Activated CD4-positive, alpha-beta T cell treated with anti-CD3 and anti-CD28 coated beads, Interleukin-2, amount 10 ng/mL, durations not matched to agents 7 days and 5 days (primary cell): ENCODE measurements around the gene LY6G6C. TPM values are rescaled to one million over a fixed set of nuclear protein-coding genes. Genes with fewer than 3 reads are reported as not detected.

ENCODE experiments used
- CTCF ChIA-PET: fragments of 350-600 bp; sonication (Branson Sonifier 250); formaldehyde crosslinking; loops from one replicate; lab custom pipeline; 2021; ENCODE audit warnings: antibody characterized with exemption; lab: Charles Lee
- POLR2A ChIA-PET: fragments of 350-600 bp; sonication (Branson Sonifier 250); formaldehyde crosslinking; loops from one replicate; lab custom pipeline; 2021; ENCODE audit warnings: antibody characterized with exemption; lab: Charles Lee
- DNase-seq: peaks from one replicate; pipeline ENCODE4 v3.0.0-alpha.2; 2020
- H3K27ac Mint-ChIP-seq: one replicate; pipeline ENCODE4 v1.8.0; 2021; ENCODE audit warnings: mild to moderate bottlenecking, moderate library complexity, mixed read lengths
- H3K27me3 Mint-ChIP-seq: one replicate; pipeline ENCODE4 v1.8.0; 2021; ENCODE audit warnings: mixed read lengths
- H3K36me3 Mint-ChIP-seq: one replicate; pipeline ENCODE4 v1.8.0; 2021; ENCODE audit warnings: low read depth, mixed read lengths
- H3K4me1 Mint-ChIP-seq: one replicate; pipeline ENCODE4 v1.8.0; 2021; ENCODE audit warnings: mixed read lengths
- H3K4me3 Mint-ChIP-seq: one replicate; pipeline ENCODE4 v1.8.0; 2021; ENCODE audit warnings: mild to moderate bottlenecking, moderate library complexity, mixed read lengths
- H3K9me3 Mint-ChIP-seq: one replicate; pipeline ENCODE4 v1.8.0; 2021; ENCODE audit warnings: mixed read lengths
- total RNA-seq, 2 experiments: library from RNA; stranded (reverse); gene quantifications; one replicate each; pipeline ENCODE4 v1.2.3, GENCODE V29; 2021

LY6G6C gene
- total RNA-seq, 2 experiments from 2014 or later, result not detected

- no peaks in the 10 kb centered on the region for H3K9me3 Mint-ChIP-seq
- DNase-seq, result peak; percentile 80
- peaks cover 80% of the 10 kb centered on the region for H3K4me1 Mint-ChIP-seq
- H3K36me3 Mint-ChIP-seq, result peaks cover 54% of the 10 kb centered on the region
- H3K27me3 Mint-ChIP-seq, result no peaks in the 10 kb centered on the region
- H3K4me3 Mint-ChIP-seq, result peak overlapping the region; percentile 85
- peak overlapping the region; percentile 76 for H3K27ac Mint-ChIP-seq
- CTCF ChIA-PET, result interaction anchor here (0.5 to 4.2 kb wide), 20 partner anchors 9 to 133 kb away, joined by 3 to 16 read pairs (median 4); partner anchors contain the start of genes LY6G5C, MSH5, NEU1 and VARS1
- POLR2A ChIA-PET, result interaction anchor here (1.0 kb wide), 1 partner anchor 11 kb away, joined by 3 read pairs; no protein-coding TSS in a partner anchor
Observed at GRCh38 chr6:31729515-31729978, 8.0 kb upstream of the LY6G6C start.

DNA sequence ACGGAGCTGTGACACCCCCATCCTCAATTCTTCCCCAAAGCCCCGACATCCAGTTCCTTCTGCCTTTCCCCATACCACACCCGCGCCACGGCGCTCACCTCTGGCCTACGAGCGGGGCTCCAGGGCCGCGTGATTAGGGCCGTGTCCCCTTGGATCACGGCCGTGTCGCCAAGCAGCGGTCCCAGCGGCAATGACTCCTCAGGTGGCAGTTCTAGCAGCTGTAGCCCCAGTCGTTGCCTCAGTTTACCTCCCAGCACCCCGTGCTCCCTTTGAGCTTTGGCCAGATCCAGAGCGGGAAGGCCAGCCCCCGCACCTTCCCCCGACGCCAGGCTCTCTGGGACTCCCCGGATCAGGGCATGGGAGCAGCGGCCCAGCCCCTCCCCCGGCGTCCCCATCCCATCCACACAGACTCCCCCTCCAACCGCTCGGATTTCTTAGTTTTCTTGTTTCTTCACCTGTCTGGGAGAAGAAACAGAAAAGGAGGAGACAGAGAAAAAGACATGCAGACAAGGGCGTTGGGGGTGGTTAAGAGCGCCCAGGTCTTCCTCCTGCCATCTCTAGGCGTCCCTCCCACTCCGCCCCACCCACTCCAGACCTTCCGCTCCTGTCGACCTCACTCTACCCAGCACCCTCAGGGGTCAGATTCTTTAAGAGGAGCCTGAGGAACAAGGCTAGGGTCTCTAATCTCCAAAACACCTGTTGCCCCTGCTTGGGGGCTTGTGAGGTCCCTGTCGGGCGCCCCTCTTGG lies 7.4 kb upstream of the LY6G6C start, which contains the start of gene DDAH2:
Gene DDAH2, minus strand, starts transcription at position 533 of the 748 bp plus-strand sequence. Its CDS starts 138 bp downstream, at position 395.
- Mint-ChIP-seq H3K9me3 (no peaks in the 10 kb centered on the region), H3K27me3 (no peaks in the 10 kb centered on the region), H3K36me3 (peaks cover 47% of the 10 kb centered on the region), H3K4me1 (peaks cover 78% of the 10 kb centered on the region), H3K27ac (peak within 1 kb of the TSS; percentile 76), H3K4me3 (peak within 1 kb of the TSS; percentile 85)
- POLR2A ChIA-PET, result interaction anchor here (1.0 kb wide), 1 partner anchor 11 kb away, joined by 3 read pairs; no protein-coding TSS in a partner anchor
- CTCF ChIA-PET, result interaction anchor here (0.6 to 4.2 kb wide), 18 partner anchors 9 to 134 kb away, joined by 3 to 16 read pairs (median 4); partner anchors contain the start of genes LY6G5C, MSH5, NEU1 and VARS1
- DNase-seq, result no peak

DNA sequence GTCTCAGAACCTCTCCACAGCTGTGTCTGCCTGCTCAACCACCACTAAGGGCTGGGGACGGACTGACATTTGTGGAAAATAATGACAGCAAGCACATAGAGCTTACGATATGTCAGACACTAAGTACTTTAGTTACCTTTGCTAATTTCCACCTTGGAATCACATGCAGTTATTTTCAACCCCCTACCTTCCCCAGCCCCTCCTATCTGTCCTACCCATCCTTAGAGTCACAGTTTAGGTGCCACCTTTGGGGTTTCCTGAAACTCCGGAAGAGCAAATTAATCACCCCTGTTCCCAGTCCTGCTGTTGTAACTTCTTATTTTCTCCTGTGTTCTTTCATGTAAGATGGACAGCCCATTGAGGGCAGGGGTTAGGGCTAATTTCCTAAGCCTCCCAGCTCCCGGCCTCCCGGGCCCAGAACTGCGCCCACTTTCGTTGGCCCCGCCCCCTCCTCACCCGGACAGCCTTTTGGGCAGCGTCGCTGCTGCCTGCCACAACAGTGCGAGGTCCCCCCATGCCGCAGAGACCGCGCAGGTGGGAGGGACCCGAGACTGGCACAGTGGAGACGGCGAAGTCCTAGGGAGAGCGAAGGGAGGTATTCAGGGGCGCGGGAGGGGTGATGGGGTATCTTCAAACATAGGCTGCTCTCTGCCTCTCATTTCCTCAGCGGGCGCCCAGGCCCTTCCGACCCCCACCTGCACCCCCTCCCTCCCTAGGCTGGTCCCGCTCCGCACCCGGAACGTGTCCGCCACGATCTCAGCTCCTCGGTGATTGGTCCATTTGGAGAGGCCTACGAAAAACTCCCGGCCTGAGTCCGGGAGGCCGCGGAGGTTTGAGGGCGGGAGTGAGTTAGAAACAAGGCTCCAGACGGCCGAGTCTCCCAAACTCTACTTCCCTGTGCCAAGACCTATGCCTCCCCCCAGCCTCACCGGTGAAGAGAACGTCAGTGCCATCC lies 6.4 kb upstream of the LY6G6C start:
- POLR2A ChIA-PET, result interaction anchor here (0.8 kb wide), 1 partner anchor 10 kb away, joined by 3 read pairs; no protein-coding TSS in a partner anchor
- Mint-ChIP-seq H3K27ac (peak overlapping the region; percentile 85), H3K9me3 (no peaks in the 10 kb centered on the region), H3K36me3 (peaks cover 38% of the 10 kb centered on the region), H3K27me3 (no peaks in the 10 kb centered on the region), H3K4me3 (peak overlapping the region; percentile 85), H3K4me1 (peaks cover 73% of the 10 kb centered on the region)
- no peak for DNase-seq
- CTCF ChIA-PET, result interaction anchor here (1.3 to 2.1 kb wide), 5 partner anchors 8 to 100 kb away, joined by 3 to 7 read pairs (median 4); partner anchors contain the start of gene CLIC1

GRCh38 chr6:31727034-31727716 lies 5.6 kb upstream of the LY6G6C start:
- H3K4me3 Mint-ChIP-seq, result peak overlapping the region; percentile 28
- POLR2A ChIA-PET, result interaction anchor here (0.8 kb wide), 1 partner anchor 11 kb away, joined by 3 read pairs; no protein-coding TSS in a partner anchor

GRCh38 chr6:31725502-31726350 lies 4.2 kb upstream of the LY6G6C start:
- Mint-ChIP-seq H3K27ac (peak overlapping the region; percentile 33), H3K27me3 (no peaks in the 10 kb centered on the region), H3K36me3 (peaks cover 22% of the 10 kb centered on the region), H3K4me3 (no peak overlapping the region), H3K4me1 (peaks cover 62% of the 10 kb centered on the region), H3K9me3 (no peaks in the 10 kb centered on the region)
- no peak for DNase-seq
- ChIA-PET POLR2A (interaction anchor here (0.7 kb wide), 1 partner anchor 11 kb away, joined by 3 read pairs; the partner anchor contains the start of gene CLIC1), CTCF (interaction anchor here (1.3 to 2.1 kb wide), 3 partner anchors 9 to 28 kb away, joined by 3 to 7 read pairs (median 5); partner anchors contain the start of gene CLIC1)

More at GRCh38 chr6:31727034-31727716, 5.6 kb upstream of the LY6G6C start:
- CTCF ChIA-PET, result interaction anchor here (0.6 to 2.1 kb wide), 7 partner anchors 10 to 108 kb away, joined by 3 to 7 read pairs (median 4); partner anchors contain the start of gene CLIC1
- Mint-ChIP-seq H3K27ac (peak overlapping the region; percentile 85), H3K36me3 (peaks cover 35% of the 10 kb centered on the region), H3K27me3 (no peaks in the 10 kb centered on the region), H3K9me3 (no peaks in the 10 kb centered on the region), H3K4me1 (peaks cover 74% of the 10 kb centered on the region)
- peak; percentile 47 for DNase-seq

DNA sequence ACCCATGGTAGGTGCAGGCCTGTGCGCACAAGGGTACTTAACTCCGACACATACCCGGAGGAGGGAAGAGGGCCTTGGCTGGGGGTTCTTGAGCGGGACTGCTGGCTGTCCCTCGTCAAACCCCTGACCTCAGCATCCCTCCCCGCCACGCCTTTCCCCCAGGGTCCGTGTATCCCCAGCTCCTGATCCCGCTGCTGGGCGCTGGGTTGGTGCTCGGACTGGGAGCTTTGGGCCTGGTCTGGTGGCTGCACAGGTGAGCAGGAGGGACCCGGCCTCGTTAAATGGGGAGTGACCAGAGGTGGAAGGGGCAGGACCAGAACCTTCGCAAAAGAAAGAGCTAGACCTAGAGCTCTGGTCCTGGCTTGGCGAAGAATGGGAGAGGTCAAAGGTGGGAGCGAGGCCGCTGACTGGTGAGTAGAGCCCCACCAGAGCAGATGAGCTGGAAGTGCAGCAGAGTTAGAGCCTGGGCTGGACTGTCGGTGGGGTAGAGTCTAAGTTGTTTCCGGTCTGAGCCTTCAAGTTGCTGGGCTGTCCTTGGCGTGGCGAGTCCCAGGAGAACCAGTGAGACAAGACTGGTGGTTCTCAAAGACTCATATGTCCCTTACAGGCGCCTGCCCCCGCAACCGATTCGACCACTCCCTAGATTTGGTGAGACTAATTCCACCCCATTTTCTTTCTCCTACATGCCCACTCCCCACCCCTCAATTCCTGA lies 2.6 kb upstream of the LY6G6C start:
- ChIA-PET CTCF (interaction anchor here (1.0 to 3.1 kb wide), 3 partner anchors 10 to 201 kb away, joined by 3 to 13 read pairs (median 5); no protein-coding TSS in a partner anchor), POLR2A (no interaction called here)
- Mint-ChIP-seq H3K9me3 (no peaks in the 10 kb centered on the region), H3K36me3 (peaks cover 16% of the 10 kb centered on the region), H3K27me3 (peaks cover 2% of the 10 kb centered on the region), H3K4me1 (peaks cover 50% of the 10 kb centered on the region), H3K4me3 (no peak overlapping the region), H3K27ac (no peak overlapping the region)
- no peak for DNase-seq

DNA sequence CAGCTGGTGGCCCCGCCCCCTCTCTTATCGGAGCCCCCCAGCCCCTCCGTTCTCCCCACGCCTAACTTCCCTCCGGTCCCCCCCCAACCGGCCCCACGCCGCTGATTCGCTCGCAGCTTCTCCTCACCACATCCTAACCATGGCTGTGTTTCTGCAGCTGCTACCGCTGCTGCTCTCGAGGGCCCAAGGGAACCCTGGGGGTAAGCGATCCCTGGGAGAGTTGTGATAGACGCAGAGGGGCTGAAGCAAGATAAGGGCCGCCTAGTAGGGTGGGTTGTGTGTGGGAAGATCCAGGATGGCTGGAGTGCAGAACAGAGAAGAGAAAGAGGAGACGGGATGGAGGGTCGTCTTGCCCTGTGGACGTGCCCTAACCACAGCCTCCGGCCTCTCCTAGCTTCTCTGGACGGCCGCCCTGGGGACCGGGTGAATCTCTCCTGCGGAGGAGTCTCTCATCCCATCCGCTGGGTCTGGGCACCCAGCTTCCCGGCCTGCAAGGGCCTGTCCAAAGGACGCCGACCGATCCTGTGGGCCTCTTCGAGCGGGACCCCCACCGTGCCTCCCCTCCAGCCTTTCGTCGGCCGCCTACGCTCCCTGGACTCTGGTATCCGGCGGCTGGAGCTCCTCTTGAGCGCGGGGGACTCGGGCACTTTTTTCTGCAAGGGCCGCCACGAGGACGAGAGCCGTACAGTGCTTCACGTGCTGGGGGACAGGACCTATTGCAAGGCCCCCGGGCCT lies 1.9 kb upstream of the LY6G6C start, which contains the start of gene MPIG6B:
Gene MPIG6B, plus strand, starts transcription at position 129 of the 735 bp plus-strand sequence. Its CDS starts 11 bp downstream, at position 140.
- peaks cover 2% of the 10 kb centered on the region for H3K27me3 Mint-ChIP-seq
- H3K27ac Mint-ChIP-seq, result no peak within 1 kb of the TSS
- H3K36me3 Mint-ChIP-seq, result peaks cover 16% of the 10 kb centered on the region
- H3K9me3 Mint-ChIP-seq, result no peaks in the 10 kb centered on the region
- ChIA-PET POLR2A (no interaction called here), CTCF (interaction anchor here (0.6 to 3.1 kb wide), 3 partner anchors 10 to 172 kb away, joined by 4 to 13 read pairs (median 4); no protein-coding TSS in a partner anchor)
- no peak for DNase-seq
- peaks cover 43% of the 10 kb centered on the region for H3K4me1 Mint-ChIP-seq
- no peak within 1 kb of the TSS for H3K4me3 Mint-ChIP-seq

DNA sequence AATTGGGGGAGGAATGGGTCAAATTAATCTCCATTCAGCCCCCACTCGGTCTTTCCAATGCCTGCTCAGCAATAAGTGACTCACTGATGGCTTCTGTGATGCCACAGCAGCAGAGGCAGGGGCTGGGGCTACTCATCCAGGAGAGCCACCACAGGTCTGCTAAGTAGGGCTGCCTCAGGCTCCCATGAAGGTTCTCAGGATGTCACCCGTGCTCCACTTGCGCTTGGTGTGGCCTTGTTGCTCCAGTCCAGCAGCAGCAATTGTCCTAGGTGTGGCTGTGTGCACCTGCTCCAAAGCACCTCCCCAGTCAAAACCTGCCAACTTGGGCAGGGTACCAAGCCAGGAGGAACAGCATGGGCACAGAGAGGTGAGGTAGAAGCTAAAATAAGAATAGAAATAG lies 627 bp upstream of the LY6G6C start:
- DNase-seq, result no peak
- POLR2A ChIA-PET, result no interaction called here
- Mint-ChIP-seq H3K9me3 (no peaks in the 10 kb centered on the region), H3K27ac (no peak overlapping the region), H3K4me1 (peaks cover 30% of the 10 kb centered on the region), H3K36me3 (peaks cover 10% of the 10 kb centered on the region), H3K27me3 (peaks cover 2% of the 10 kb centered on the region), H3K4me3 (no peak overlapping the region)
- CTCF ChIA-PET, result interaction anchor here (3.1 kb wide), 1 partner anchor 9 kb away, joined by 13 read pairs; no protein-coding TSS in a partner anchor

DNA sequence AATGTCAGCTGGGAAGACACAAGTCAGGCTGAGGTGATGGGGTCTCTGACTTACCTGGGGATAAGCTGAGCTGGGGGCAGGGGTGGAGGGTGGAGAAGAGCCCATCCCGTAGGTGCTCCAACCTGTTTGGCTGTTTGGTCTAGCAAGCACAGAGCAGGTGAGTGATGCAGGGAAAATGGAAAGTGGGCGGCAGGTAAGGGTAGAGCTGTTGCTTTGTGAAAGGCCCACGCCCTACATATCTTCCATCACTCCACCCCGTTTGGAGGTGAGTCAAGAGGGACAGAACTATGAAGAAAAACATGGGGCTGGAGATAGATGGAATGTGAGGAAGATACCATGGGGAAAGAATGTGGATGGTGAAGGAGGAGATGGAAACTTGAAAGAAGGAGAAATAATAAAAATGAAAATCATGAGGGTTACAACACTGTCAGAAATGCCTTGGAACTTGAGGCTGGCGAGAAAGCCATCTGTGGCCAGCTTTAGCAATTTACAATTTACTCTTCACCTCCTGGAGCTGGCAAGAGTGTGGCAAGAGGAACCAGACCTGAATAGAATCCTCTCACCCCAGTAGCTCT lies 1.3 kb downstream of the LY6G6C start:
- no peaks in the 10 kb centered on the region for H3K36me3 Mint-ChIP-seq
- ChIA-PET CTCF (interaction anchor here (0.5 to 1.1 kb wide), 3 partner anchors 9 to 75 kb away, joined by 3 to 4 read pairs (median 3); partner anchors contain the start of genes DDAH2 and MSH5), POLR2A (interaction anchor here (0.6 kb wide), 1 partner anchor 1186 kb away, joined by 3 read pairs; no protein-coding TSS in a partner anchor)
- no peaks in the 10 kb centered on the region for H3K9me3 Mint-ChIP-seq
- H3K4me1 Mint-ChIP-seq, result peaks cover 13% of the 10 kb centered on the region
- no peak overlapping the region for H3K4me3 Mint-ChIP-seq
- peaks cover 2% of the 10 kb centered on the region for H3K27me3 Mint-ChIP-seq
- H3K27ac Mint-ChIP-seq, result no peak overlapping the region
- no peak for DNase-seq
